Thoracic aorta (tissue), 2 donors: ENCODE measurements around the gene ASTN2. TPM values are rescaled to one million over a fixed set of nuclear protein-coding genes. Genes with fewer than 3 reads are reported as not detected.

Experiments used
- ATAC-seq: fragments of 150-250 bp; one replicate; pipeline ENCODE4 v1.8.0; 2017; ENCODE audit warnings: low read depth; ENCODE audit not compliant: insufficient number of reproducible peaks, low FRiP score
- DNase-seq: peaks from one replicate; pipeline ENCODE4 v3.0.0-alpha.2; 2020; ENCODE audit warnings: low spot score
- H3K27ac ChIP-seq, 2 donors: fragments of 200-600 bp; sonication (generic); 1 replicate in 1 of 2; 2 replicates in 1 of 2; pipeline ENCODE4 v1.5.1; 2016; ENCODE audit warnings: mild to moderate bottlenecking in 2 of 2, moderate library complexity in 2 of 2
- H3K27me3 ChIP-seq: fragments of 200-600 bp; sonication (generic); replicated peaks from 2 replicates; pipeline ENCODE4 v1.6.0; 2016; ENCODE audit warnings: mild to moderate bottlenecking; ENCODE audit not compliant: insufficient read depth
- H3K36me3 ChIP-seq: fragments of 200-600 bp; sonication (generic); one replicate; pipeline ENCODE4 v1.5.1; 2016
- H3K4me1 ChIP-seq, 2 donors: fragments of 200-600 bp; sonication (generic); 1 replicate in 1 of 2; 2 replicates in 1 of 2; pipeline versions ENCODE4 v1.5.1 to v1.6.0; 2016; ENCODE audit warnings: low read depth in 2 of 2, mild to moderate bottlenecking in 1 of 2; ENCODE audit not compliant: control insufficient read depth in 1 of 2
- H3K4me3 ChIP-seq: fragments of 200-600 bp; sonication (generic); 2 replicates; pipeline ENCODE4 v1.5.1; 2016; ENCODE audit warnings: mild to moderate bottlenecking
- H3K9me3 ChIP-seq: fragments of 200-600 bp; sonication (generic); 2 replicates; pipeline ENCODE4 v1.5.1; 2016
- CTCF ChIP-seq: fragments of 200-600 bp; sonication (generic); IDR thresholded peaks from one replicate; pipeline ENCODE4 v1.5.1; 2019; ENCODE audit warnings: antibody characterized with exemption
- total RNA-seq, 2 donors: library from RNA; depleted of rRNA; stranded (reverse); fragments of >200 nt; gene quantifications; one replicate each; pipeline versions ENCODE4 v1.1.0 to v1.2.3, GENCODE V29; 2016

The ASTN2 gene
- total RNA-seq, 2 donors from 2014 or later, result 6.8 to 7.1 TPM

DNA sequence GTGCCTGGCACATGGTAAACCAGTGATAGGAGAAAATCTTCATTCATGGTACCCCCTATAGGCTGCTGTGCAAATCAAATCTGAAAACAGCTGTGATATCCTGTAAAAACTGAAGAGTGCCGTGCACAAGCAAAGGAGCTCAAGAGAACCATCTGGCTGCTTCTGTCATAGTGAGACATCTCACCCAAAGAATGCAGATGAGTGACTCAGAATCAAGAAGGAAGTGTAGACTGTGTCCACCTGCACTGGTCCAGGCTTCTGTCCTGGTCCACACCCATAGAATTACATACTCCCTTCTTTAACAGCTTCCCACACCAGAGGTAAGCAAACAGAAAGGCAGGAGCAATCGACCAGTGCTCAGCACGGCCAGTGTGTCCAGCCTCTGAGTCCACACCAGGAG lies 195.9 kb downstream of the ASTN2 start:
- Histone ChIP-seq H3K27ac (no peak overlapping the region), H3K9me3 (no peaks in the 10 kb centered on the region), H3K27me3 (no peaks in the 10 kb centered on the region), H3K36me3 (no peaks in the 10 kb centered on the region), H3K4me1 (no peaks in the 10 kb centered on the region), H3K4me3 (no peak overlapping the region)
- DNase-seq (no peak), ATAC-seq (no peak)
- no peak for TF ChIP-seq CTCF

DNA sequence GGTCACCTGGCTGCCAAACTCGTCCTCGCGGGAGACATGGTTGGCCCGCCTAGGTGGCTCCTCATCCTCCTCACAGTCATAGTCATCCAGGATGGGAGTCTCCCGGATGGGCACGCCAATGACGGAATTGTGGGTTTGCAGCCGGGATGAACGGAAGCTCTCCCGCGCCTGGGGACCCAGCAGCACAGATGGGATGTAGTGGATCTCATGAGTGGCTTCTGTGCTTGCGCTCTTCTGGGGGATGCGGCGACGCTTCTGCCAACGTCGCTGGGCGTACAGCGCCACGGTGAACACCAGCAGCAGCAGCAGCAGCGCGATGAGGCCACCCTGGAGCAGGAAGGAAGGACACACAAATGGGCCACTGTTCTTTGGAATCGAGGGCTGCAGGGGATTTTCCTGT lies 200.4 kb downstream of the ASTN2 start:
- Histone ChIP-seq H3K36me3 (no peaks in the 10 kb centered on the region), H3K9me3 (no peaks in the 10 kb centered on the region), H3K4me1 (no peaks in the 10 kb centered on the region), H3K27ac (no peak overlapping the region), H3K4me3 (no peak overlapping the region), H3K27me3 (no peaks in the 10 kb centered on the region)
- DNase-seq, result no peak
- TF ChIP-seq CTCF, result no peak
- no peak for ATAC-seq

GRCh38 chr9:117211280-117211679 lies 203.6 kb downstream of the ASTN2 start:
- H3K4me1 ChIP-seq, result no peaks in the 10 kb centered on the region
- H3K4me3 ChIP-seq, result no peak overlapping the region
- no peak for TF ChIP-seq CTCF
- ATAC-seq (no peak), DNase-seq (no peak)
- H3K27me3 ChIP-seq, result no peaks in the 10 kb centered on the region
- no peaks in the 10 kb centered on the region for H3K36me3 ChIP-seq
- no peak overlapping the region for H3K27ac ChIP-seq
- H3K9me3 ChIP-seq, result peaks cover 4% of the 10 kb centered on the region

DNA sequence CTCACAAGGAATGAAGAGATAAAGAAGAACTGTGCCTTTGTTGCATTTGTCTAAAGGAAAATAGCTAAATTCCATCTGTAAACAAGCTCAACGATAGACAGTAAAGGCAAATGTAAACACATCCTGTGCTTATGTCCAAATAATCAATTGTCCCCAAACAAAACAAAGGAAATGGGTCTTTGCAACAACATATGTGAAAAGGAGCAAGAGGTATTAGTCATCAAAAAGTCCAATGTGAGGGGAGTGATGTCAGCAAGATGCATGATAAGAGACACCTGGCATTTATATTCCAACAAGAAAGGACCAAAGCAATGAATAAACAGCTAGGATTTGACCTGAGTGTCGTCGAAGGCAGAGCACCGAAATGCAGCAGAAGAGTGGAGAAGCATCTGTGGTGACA lies 209.1 kb downstream of the ASTN2 start:
- H3K36me3 ChIP-seq, result no peaks in the 10 kb centered on the region
- no peaks in the 10 kb centered on the region for H3K27me3 ChIP-seq
- DNase-seq (no peak), ATAC-seq (no peak)
- H3K4me3 ChIP-seq, result no peak overlapping the region
- TF ChIP-seq CTCF, result no peak
- H3K27ac ChIP-seq, result no peak overlapping the region
- no peaks in the 10 kb centered on the region for H3K4me1 ChIP-seq
- H3K9me3 ChIP-seq, result peaks cover 4% of the 10 kb centered on the region

DNA sequence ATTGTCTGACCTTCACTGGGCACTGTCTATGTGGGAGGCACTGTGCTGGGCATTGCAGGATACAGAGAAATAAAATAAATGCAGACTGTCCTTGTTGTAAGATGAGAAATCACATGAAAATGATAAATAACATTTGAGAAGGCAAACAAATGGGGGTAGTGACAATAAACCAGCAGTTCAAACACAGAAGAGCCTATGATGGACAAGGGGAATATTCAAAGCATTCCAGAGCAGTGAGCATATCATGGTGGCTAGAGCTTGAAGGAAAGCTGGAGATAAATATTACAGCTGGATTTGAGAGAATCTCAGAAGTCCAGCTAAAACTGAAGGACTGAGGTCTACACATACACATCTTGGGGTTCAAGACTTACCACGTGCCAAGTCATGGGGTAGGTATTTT lies 209.9 kb downstream of the ASTN2 start:
- H3K4me1 ChIP-seq, result no peaks in the 10 kb centered on the region
- no peaks in the 10 kb centered on the region for H3K27me3 ChIP-seq
- TF ChIP-seq CTCF, result no peak
- peaks cover 4% of the 10 kb centered on the region for H3K9me3 ChIP-seq
- no peak overlapping the region for H3K27ac ChIP-seq
- H3K36me3 ChIP-seq, result no peaks in the 10 kb centered on the region
- H3K4me3 ChIP-seq, result no peak overlapping the region
- no peak for ATAC-seq
- DNase-seq, result no peak
